T-helper 2 cell treated with Interferon-gamma antibody and Interleukin-4, amounts not matched to agents 100 ng/mL and 5 ng/mL, for 36 hours (primary cell): Measurements from ENCODE around the gene FBXO24. TPM values are rescaled to one million over a fixed set of nuclear protein-coding genes. Genes with fewer than 3 reads are reported as not detected.

ENCODE experiments used
- total RNA-seq: library from RNA; stranded (reverse); gene quantifications from 2 replicates; pipeline ENCODE4 v1.2.3, GENCODE V29; 2022

The FBXO24 gene
- total RNA-seq, 1 donor from 2014 or later: 1.2 TPM

Other genes with a start within 250 kb of the FBXO24 start
- gene PILRB, start 228.2 kb upstream of the FBXO24 start, total RNA-seq: 73.4 and 78.1 TPM in 2 replicates
- 11.5 and 12.2 TPM in 2 replicates for gene PILRA, start 212.8 kb upstream of the FBXO24 start, total RNA-seq
- 1.3 and 1.9 TPM in 2 replicates for gene ZCWPW1, start 157.6 kb upstream of the FBXO24 start, total RNA-seq
- gene MEPCE, start 156.5 kb upstream of the FBXO24 start, total RNA-seq: 42.6 and 44.4 TPM in 2 replicates
- gene PPP1R35, start 149.8 kb upstream of the FBXO24 start, total RNA-seq: 68.9 and 81.8 TPM in 2 replicates
- 3.2 and 3.3 TPM in 2 replicates for gene SPACDR, start 122.1 kb upstream of the FBXO24 start, total RNA-seq
- 90.2 and 95.7 TPM in 2 replicates for gene TSC22D4, start 107.1 kb upstream of the FBXO24 start, total RNA-seq
- gene NYAP1, start 102.4 kb upstream of the FBXO24 start, total RNA-seq: 0.11 TPM in 1 of 2 replicates, not detected in the other
- 39.2 and 41.3 TPM in 2 replicates for gene AGFG2, start 47.1 kb upstream of the FBXO24 start, total RNA-seq
- 21.4 and 22.5 TPM in 2 replicates for gene SAP25, start 12.4 kb upstream of the FBXO24 start, total RNA-seq
- gene LRCH4, start 199 bp upstream of the FBXO24 start, total RNA-seq: 167 and 168 TPM in 2 replicates
- 13.3 and 14.4 TPM in 2 replicates for gene PCOLCE, start 16.0 kb downstream of the FBXO24 start, total RNA-seq
- gene MOSPD3, start 26.2 kb downstream of the FBXO24 start, total RNA-seq: 55.2 and 58.4 TPM in 2 replicates
- 11.7 and 13.5 TPM in 2 replicates for gene TFR2, start 55.2 kb downstream of the FBXO24 start, total RNA-seq
- not detected in 2 replicates for gene ACTL6B, start 70.1 kb downstream of the FBXO24 start, total RNA-seq
- 239 and 243 TPM in 2 replicates for gene GNB2, start 87.4 kb downstream of the FBXO24 start, total RNA-seq
- gene GIGYF1, start 107.9 kb downstream of the FBXO24 start, total RNA-seq: 43.5 and 49.7 TPM in 2 replicates
- 45.4 and 46.8 TPM in 2 replicates for gene POP7, start 119.8 kb downstream of the FBXO24 start, total RNA-seq
- not detected in 2 replicates for gene EPO, start 134.1 kb downstream of the FBXO24 start, total RNA-seq
- not detected in 2 replicates for gene ZAN, start 147.3 kb downstream of the FBXO24 start, total RNA-seq
- gene EPHB4, start 241.2 kb downstream of the FBXO24 start, total RNA-seq: 1.5 and 1.7 TPM in 2 replicates